ENCODE measurements around the gene CHIT1.

The CHIT1 gene

DNA sequence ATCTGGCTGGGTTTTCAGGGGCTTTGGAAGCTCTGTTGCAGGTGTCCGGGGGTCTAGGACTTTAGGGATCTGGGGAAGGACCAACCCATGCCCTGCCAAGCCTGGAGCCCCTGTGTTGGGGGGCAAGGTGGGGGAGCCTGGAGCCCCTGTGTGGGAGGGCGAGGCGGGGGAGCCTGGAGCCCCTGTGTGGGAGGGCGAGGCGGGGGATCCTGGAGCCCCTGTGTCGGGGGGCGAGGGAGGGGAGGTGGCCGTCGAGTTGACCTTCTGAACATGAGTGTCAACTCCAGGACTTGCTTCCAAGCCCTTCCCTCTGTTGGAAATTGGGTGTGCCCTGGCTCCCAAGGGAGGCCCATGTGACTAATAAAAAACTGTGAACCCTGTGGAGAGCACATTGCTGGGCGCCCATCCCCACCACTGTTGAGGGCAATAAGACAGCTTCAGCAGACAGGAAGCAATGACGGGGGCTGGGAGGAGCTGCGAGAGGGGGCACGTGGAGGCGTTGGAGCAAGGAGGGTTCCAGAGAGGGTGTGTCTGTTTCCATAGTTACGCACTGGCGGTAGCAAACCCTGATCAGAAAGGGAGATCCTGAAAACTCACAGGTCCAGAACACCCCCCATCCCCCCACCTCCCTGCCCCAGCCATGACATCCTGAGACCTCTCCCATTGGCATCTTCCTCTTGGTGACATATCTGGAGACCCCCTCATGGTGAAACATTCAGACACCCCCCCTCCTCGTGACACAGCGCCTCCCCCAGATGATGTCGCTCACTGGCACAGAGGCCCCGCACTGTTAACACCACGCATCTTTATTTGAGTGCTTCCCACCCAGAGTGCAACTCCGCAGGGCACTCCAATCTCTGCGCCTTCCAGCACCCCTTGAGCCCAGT is 62.2 kb downstream of the CHIT1 start:
- no peak for DNase-seq (ENCODE audit: low read depth, low spot score)
- CTCF ChIA-PET: interaction anchor here (0.6 to 15.2 kb wide), 7 partner anchors 6 to 127 kb away, joined by 3 to 209 read pairs (median 7); partner anchors contain the start of genes ADORA1, CHI3L1 and MYBPH
- POLR2A ChIA-PET: no interaction called here
- no peak overlapping the region for H3K4me3 ChIP-seq (ENCODE audit: low read depth, low read length)
- TF ChIP-seq, protein P1, sequence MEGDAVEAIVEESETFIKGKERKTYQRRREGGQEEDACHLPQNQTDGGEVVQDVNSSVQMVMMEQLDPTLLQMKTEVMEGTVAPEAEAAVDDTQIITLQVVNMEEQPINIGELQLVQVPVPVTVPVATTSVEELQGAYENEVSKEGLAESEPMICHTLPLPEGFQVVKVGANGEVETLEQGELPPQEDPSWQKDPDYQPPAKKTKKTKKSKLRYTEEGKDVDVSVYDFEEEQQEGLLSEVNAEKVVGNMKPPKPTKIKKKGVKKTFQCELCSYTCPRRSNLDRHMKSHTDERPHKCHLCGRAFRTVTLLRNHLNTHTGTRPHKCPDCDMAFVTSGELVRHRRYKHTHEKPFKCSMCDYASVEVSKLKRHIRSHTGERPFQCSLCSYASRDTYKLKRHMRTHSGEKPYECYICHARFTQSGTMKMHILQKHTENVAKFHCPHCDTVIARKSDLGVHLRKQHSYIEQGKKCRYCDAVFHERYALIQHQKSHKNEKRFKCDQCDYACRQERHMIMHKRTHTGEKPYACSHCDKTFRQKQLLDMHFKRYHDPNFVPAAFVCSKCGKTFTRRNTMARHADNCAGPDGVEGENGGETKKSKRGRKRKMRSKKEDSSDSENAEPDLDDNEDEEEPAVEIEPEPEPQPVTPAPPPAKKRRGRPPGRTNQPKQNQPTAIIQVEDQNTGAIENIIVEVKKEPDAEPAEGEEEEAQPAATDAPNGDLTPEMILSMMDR (IDR thresholded peaks at IDR 0.05; ENCODE audit: insufficient read depth, low read length, missing control alignments): no peak

DNA sequence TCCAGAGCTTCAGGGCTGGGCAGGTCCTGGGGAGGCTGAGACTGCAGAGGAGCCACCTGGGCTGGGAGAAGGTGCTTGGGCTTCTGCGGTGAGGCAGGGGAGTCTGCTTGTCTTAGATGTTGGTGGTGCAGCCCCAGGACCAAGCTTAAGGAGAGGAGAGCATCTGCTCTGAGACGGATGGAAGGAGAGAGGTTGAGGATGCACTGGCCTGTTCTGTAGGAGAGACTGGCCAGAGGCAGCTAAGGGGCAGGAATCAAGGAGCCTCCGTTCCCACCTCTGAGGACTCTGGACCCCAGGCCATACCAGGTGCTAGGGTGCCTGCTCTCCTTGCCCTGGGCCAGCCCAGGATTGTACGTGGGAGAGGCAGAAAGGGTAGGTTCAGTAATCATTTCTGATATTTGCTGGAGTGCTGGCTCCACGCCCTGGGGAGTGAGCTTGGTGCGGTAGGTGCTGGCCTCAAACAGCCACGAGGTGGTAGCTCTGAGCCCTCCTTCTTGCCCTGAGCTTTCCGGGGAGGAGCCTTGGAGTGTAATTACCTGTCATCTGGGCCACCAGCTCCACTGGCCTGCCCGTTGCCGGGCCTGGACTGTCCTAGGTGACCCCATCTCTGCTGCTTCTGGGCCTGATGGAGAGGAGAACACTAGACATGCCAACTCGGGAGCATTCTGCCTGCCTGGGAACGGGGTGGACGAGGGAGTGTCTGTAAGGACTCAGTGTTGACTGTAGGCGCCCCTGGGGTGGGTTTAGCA is 63.1 kb downstream of the CHIT1 start:
- no peak overlapping the region for H3K4me3 ChIP-seq (ENCODE audit: low read depth, low read length)
- no peak for DNase-seq (ENCODE audit: low read depth, low spot score)
- POLR2A ChIA-PET: no interaction called here
- CTCF ChIA-PET: interaction anchor here (0.6 to 15.2 kb wide), 6 partner anchors 7 to 126 kb away, joined by 3 to 209 read pairs (median 6); partner anchors contain the start of genes ADORA1 and MYBPH
- TF ChIP-seq, protein P1 (IDR thresholded peaks at IDR 0.05; ENCODE audit: insufficient read depth, low read length, missing control alignments): peak; percentile 18
